ENCODE measurements around the gene RASGEF1B.

DNA sequence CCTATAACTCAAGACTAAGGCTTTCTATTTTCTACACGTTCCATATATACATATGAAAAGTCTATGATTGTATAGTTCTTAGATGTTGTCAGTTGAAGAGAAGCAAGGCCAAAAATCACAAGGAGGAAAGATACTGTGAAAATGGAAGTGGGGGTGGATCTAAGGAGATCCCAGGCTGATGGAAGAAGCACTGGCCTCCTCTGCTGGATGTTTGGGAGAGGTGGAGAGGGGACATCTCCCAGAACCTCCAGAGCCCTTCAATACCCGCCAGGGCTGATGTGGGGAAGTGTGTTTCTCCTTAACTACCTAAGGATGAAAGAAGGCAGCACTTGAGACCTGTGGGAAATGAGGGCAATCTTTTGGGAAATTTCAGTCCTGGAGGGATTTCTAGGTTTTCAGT, 67.4 kb downstream of the RASGEF1B start:
- TF ChIP-seq, protein P1, sequence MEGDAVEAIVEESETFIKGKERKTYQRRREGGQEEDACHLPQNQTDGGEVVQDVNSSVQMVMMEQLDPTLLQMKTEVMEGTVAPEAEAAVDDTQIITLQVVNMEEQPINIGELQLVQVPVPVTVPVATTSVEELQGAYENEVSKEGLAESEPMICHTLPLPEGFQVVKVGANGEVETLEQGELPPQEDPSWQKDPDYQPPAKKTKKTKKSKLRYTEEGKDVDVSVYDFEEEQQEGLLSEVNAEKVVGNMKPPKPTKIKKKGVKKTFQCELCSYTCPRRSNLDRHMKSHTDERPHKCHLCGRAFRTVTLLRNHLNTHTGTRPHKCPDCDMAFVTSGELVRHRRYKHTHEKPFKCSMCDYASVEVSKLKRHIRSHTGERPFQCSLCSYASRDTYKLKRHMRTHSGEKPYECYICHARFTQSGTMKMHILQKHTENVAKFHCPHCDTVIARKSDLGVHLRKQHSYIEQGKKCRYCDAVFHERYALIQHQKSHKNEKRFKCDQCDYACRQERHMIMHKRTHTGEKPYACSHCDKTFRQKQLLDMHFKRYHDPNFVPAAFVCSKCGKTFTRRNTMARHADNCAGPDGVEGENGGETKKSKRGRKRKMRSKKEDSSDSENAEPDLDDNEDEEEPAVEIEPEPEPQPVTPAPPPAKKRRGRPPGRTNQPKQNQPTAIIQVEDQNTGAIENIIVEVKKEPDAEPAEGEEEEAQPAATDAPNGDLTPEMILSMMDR (IDR thresholded peaks at IDR 0.05): no peak
- no peak for TF ChIP-seq POLR2A (IDR thresholded peaks at IDR 0.05)

All from esophagus squamous epithelium (tissue), 4 donors.